Breast epithelium (tissue), 4 donors: Measurements from ENCODE around the gene XAF1. TPM values are rescaled to one million over a fixed set of nuclear protein-coding genes. Genes with fewer than 3 reads are reported as not detected.
A peak's percentile ranks its signal among the peaks of the same experiment; 100 is the strongest.

ENCODE experiments used
- DNase-seq, 2 donors: peaks; one replicate each; pipeline ENCODE4 v3.0.0-alpha.2; 2019; ENCODE audit warnings: low spot score in 2 of 2
- H3K27ac ChIP-seq, 2 donors: fragments of 200-600 bp; sonication (generic) in 1 of 2; one replicate each; pipeline ENCODE4 v1.5.1; 2016 to 2019; ENCODE audit warnings: mild to moderate bottlenecking in 1 of 2
- H3K27me3 ChIP-seq, 2 donors: fragments of 200-600 bp; sonication (generic) in 1 of 2; one replicate each; pipeline versions ENCODE4 v1.5.1 to v1.6.0; 2017 to 2019; ENCODE audit warnings: control low read depth in 1 of 2, mild to moderate bottlenecking in 1 of 2
- H3K36me3 ChIP-seq: fragments of 200-600 bp; one replicate; pipeline ENCODE4 v1.5.1; 2019
- H3K4me1 ChIP-seq, 2 donors: fragments of 200-600 bp; sonication (generic); one replicate each; pipeline ENCODE4 v1.5.1; 2016 to 2019; ENCODE audit warnings: control low read depth in 1 of 2
- H3K4me3 ChIP-seq, 3 donors: fragments of 200-600 bp; sonication (generic); 1 replicate in 2 of 3; 2 replicates in 1 of 3; pipeline ENCODE4 v1.5.1; 2016 to 2019; ENCODE audit warnings: mild to moderate bottlenecking in 3 of 3, moderate library complexity in 2 of 3
- H3K9me3 ChIP-seq, 2 donors: fragments of 200-600 bp; sonication (generic) in 1 of 2; one replicate each; pipeline ENCODE4 v1.5.1; 2016 to 2019; ENCODE audit warnings: control low read depth in 1 of 2
- POLR2A ChIP-seq: fragments of 450-650 bp; IDR thresholded peaks from one replicate; pipeline ENCODE4 v1.6.1; 2016; ENCODE audit warnings: antibody characterized with exemption, mild to moderate bottlenecking, moderate library complexity
- POLR2AphosphoS5 ChIP-seq, 3 donors: sonication (generic); formaldehyde crosslinking; IDR thresholded peaks; one replicate each; pipeline ENCODE4 v1.6.1; 2017; ENCODE audit warnings: antibody characterized with exemption in 3 of 3
- intact Hi-C: fragments of 100-400 bp; cut with DNase I; formaldehyde crosslinking; loops from one replicate; pipeline ENCODE4 v1.15.1; 2023; ENCODE audit warnings: low total_unique reads
- total RNA-seq, 3 donors: library from RNA; depleted of rRNA; stranded (reverse); fragments of >200 nt; gene quantifications; one replicate each; pipeline ENCODE4 v1.1.0, GENCODE V29; 2016
- TF ChIP-seq, protein P1 (sequence below), 3 donors: fragments of 450-650 bp; IDR thresholded peaks; one replicate each; pipeline ENCODE4 v1.5.1; 2016 to 2017; ENCODE audit warnings: antibody characterized with exemption in 3 of 3, mild to moderate bottlenecking in 3 of 3, moderate library complexity in 3 of 3

The XAF1 gene
- total RNA-seq, 3 donors from 2014 or later, result 15.2 to 25.6 (median 25.2) TPM

- TF ChIP-seq POLR2A (no peak), POLR2AphosphoS5 (IDR thresholded peaks at IDR 0.05) (no peak)
- TF ChIP-seq, protein P1, sequence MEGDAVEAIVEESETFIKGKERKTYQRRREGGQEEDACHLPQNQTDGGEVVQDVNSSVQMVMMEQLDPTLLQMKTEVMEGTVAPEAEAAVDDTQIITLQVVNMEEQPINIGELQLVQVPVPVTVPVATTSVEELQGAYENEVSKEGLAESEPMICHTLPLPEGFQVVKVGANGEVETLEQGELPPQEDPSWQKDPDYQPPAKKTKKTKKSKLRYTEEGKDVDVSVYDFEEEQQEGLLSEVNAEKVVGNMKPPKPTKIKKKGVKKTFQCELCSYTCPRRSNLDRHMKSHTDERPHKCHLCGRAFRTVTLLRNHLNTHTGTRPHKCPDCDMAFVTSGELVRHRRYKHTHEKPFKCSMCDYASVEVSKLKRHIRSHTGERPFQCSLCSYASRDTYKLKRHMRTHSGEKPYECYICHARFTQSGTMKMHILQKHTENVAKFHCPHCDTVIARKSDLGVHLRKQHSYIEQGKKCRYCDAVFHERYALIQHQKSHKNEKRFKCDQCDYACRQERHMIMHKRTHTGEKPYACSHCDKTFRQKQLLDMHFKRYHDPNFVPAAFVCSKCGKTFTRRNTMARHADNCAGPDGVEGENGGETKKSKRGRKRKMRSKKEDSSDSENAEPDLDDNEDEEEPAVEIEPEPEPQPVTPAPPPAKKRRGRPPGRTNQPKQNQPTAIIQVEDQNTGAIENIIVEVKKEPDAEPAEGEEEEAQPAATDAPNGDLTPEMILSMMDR (IDR thresholded peaks at IDR 0.05), result no peak
- H3K27me3 ChIP-seq, result no peaks in the 10 kb centered on the region
- H3K27ac ChIP-seq, result peak overlapping the region in 1 of 2 donors; percentile 52
- H3K4me3 ChIP-seq, result peak overlapping the region in 1 of 3 donors; percentile 45
- no peak for DNase-seq
- no peaks in the 10 kb centered on the region for H3K9me3 ChIP-seq
- H3K36me3 ChIP-seq, result no peaks in the 10 kb centered on the region
- intact Hi-C loops, result no loop called here
- H3K4me1 ChIP-seq, result no peaks in the 10 kb centered on the region
Observed at GRCh38 chr17:6787081-6787693, 31.3 kb downstream of the XAF1 start.

- TF ChIP-seq, protein P1 (IDR thresholded peaks at IDR 0.05), result no peak
- TF ChIP-seq POLR2AphosphoS5 (IDR thresholded peaks at IDR 0.05) (no peak), POLR2A (no peak)
- Histone ChIP-seq H3K27me3 (no peaks in the 10 kb centered on the region), H3K27ac (no peak overlapping the region), H3K36me3 (no peaks in the 10 kb centered on the region), H3K9me3 (no peaks in the 10 kb centered on the region), H3K4me3 (no peak overlapping the region), H3K4me1 (no peaks in the 10 kb centered on the region)
- intact Hi-C loops, result no loop called here
- no peak for DNase-seq
Observed at GRCh38 chr17:6789146-6789545, 33.3 kb downstream of the XAF1 start.

DNA sequence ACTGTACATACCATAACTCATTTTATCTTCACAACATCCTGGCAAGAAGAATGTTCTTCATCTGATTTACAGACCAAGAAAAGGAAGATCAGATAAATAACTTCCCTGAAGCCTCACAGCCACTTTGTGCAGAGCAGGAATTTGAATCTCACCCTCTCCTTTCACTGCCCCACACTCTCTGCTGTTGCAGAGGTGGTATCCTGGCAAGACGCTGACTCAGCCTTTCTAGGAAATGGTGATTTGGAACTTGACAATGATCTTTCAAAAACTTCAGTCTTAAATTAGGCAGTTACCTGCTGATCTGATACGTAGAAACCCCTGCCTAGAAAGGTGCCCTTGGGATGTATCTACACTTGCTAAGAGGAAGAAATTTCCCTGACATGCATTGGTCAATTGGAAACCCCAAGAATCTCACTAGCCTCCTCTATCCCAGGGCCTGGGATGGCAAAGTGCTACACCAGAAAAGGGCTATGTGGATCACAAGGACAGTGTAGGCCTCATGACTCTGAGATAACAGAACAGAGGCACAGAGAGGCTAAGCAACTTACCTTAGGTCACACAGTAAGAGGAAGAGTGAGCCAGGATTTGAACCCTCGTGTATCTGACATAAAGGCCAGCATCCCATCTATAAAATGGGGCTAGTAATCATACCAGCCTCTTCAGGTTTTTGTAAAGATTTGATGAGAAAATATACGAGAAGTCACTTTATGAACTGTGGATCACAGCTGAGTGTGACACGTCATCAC, 38.1 kb downstream of the XAF1 start:
- H3K9me3 ChIP-seq, result no peaks in the 10 kb centered on the region
- no peaks in the 10 kb centered on the region for H3K4me1 ChIP-seq
- H3K27me3 ChIP-seq, result no peaks in the 10 kb centered on the region
- DNase-seq, result no peak
- H3K4me3 ChIP-seq, result no peak overlapping the region
- H3K36me3 ChIP-seq, result no peaks in the 10 kb centered on the region
- no peak overlapping the region for H3K27ac ChIP-seq
- TF ChIP-seq, protein P1 (IDR thresholded peaks at IDR 0.05), result no peak
- TF ChIP-seq POLR2AphosphoS5 (IDR thresholded peaks at IDR 0.05) (no peak), POLR2A (no peak)
- intact Hi-C loops, result no loop called here

DNA sequence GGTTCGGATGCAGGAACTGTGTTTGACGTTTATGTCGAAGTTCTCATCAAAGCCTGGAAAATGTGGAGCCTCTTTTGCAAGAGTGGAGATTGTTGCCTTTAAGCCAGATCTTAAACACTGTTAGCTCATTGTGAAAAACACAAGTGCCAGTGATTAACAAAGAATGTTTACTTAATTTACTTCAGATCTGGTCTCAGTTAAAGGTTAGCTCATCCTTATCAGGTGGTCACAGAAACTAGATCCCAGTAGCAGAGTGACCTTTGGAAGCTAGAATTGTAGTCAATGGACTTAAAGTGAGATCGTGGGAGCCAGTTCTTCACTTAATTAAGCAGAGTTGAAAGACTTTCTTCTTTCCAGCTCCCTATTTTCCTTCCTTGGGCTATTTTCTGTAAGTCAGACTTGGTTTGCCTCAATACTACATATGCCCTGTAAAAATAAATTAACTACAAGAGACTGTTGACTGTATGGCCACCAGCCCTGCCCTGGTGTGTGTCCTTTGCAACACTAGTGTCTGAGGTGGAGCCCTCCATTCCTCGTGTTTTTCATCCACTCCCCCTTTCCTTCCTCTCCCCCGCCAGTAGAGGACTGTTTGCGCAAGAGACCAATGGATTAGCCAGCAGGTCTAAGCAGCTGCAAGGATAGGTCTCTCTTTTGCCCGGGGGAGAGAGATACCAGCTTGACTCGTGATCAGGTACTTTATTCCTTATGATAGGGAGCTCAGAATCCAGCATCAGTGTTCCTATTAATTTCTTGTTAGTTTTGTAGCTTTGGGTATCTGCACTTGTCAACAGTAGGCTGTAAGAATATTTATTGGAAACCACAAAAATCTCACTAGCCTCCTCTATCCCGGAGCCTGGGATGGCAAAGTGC, 40.4 kb downstream of the XAF1 start:
- intact Hi-C loops, result no loop called here
- no peak for DNase-seq

More for the DNA sequence above, 40.4 kb downstream of the XAF1 start:
- H3K36me3 ChIP-seq, result no peaks in the 10 kb centered on the region
- no peaks in the 10 kb centered on the region for H3K9me3 ChIP-seq
- TF ChIP-seq POLR2AphosphoS5 (IDR thresholded peaks at IDR 0.05) (no peak), POLR2A (no peak)
- TF ChIP-seq, protein P1 (IDR thresholded peaks at IDR 0.05), result no peak
- H3K4me3 ChIP-seq, result no peak overlapping the region
- H3K27me3 ChIP-seq, result no peaks in the 10 kb centered on the region
- H3K27ac ChIP-seq, result no peak overlapping the region
- no peaks in the 10 kb centered on the region for H3K4me1 ChIP-seq
